Right lobe of liver (tissue), 4 donors: Measurements from ENCODE around the gene NPR1.

Source experiments
- POLR2A ChIP-seq: fragments of 450-650 bp; IDR thresholded peaks from one replicate; pipeline ENCODE4 v1.6.1; 2017; ENCODE audit warnings: antibody characterized with exemption, mild to moderate bottlenecking
- TF ChIP-seq, protein P1 (sequence below), 4 donors: fragments of 200-600 bp in 3 of 4; fragments of 450-650 bp in 1 of 4; IDR thresholded peaks; one replicate each; pipeline versions ENCODE4 v1.5.1 to v1.8.0; 2016 to 2022; ENCODE audit warnings: antibody characterized with exemption in 4 of 4, mild to moderate bottlenecking in 2 of 4
- donor health status: DM: no; HTN: no; CAD: no.
- donor health status: DM: no; HTN: no; CAD: no.
- donor health status: DM: no; HTN: yes; CAD: no.

DNA sequence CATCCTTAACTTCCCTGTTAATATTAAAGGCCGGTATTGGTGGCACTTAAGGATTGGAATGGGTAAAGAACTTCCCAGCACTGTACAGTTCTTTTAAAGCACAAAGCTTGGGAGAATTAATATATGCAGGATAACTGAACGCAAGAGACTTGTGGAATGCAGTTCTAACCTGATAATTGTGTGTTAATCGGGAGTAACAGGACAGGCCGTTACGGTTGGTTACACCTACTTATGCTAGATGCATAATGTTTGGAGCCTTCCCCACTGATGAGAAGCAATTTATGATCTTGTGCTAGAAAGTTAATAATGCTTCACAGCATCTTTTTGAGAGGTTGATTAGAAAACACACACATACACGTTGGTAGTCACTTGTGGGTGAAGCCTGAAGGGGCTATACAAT is 37.6 kb upstream of the NPR1 start:
- TF ChIP-seq POLR2A = no peak
- TF ChIP-seq, protein P1, sequence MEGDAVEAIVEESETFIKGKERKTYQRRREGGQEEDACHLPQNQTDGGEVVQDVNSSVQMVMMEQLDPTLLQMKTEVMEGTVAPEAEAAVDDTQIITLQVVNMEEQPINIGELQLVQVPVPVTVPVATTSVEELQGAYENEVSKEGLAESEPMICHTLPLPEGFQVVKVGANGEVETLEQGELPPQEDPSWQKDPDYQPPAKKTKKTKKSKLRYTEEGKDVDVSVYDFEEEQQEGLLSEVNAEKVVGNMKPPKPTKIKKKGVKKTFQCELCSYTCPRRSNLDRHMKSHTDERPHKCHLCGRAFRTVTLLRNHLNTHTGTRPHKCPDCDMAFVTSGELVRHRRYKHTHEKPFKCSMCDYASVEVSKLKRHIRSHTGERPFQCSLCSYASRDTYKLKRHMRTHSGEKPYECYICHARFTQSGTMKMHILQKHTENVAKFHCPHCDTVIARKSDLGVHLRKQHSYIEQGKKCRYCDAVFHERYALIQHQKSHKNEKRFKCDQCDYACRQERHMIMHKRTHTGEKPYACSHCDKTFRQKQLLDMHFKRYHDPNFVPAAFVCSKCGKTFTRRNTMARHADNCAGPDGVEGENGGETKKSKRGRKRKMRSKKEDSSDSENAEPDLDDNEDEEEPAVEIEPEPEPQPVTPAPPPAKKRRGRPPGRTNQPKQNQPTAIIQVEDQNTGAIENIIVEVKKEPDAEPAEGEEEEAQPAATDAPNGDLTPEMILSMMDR (IDR thresholded peaks at IDR 0.05) = no peak
